Thoracic aorta (tissue), 2 donors: ENCODE measurements around the gene EPHA6. TPM values are rescaled to one million over a fixed set of nuclear protein-coding genes. Genes with fewer than 3 reads are reported as not detected.

ENCODE experiments used
- ATAC-seq: fragments of 150-250 bp; one replicate; pipeline ENCODE4 v1.8.0; 2017; ENCODE audit warnings: low read depth; ENCODE audit not compliant: insufficient number of reproducible peaks, low FRiP score
- DNase-seq: peaks from one replicate; pipeline ENCODE4 v3.0.0-alpha.2; 2020; ENCODE audit warnings: low spot score
- H3K27ac ChIP-seq, 2 donors: fragments of 200-600 bp; sonication (generic); 1 replicate in 1 of 2; 2 replicates in 1 of 2; pipeline ENCODE4 v1.5.1; 2016; ENCODE audit warnings: mild to moderate bottlenecking in 2 of 2, moderate library complexity in 2 of 2
- H3K27me3 ChIP-seq: fragments of 200-600 bp; sonication (generic); replicated peaks from 2 replicates; pipeline ENCODE4 v1.6.0; 2016; ENCODE audit warnings: mild to moderate bottlenecking; ENCODE audit not compliant: insufficient read depth
- H3K36me3 ChIP-seq: fragments of 200-600 bp; sonication (generic); one replicate; pipeline ENCODE4 v1.5.1; 2016
- H3K4me1 ChIP-seq, 2 donors: fragments of 200-600 bp; sonication (generic); 1 replicate in 1 of 2; 2 replicates in 1 of 2; pipeline versions ENCODE4 v1.5.1 to v1.6.0; 2016; ENCODE audit warnings: low read depth in 2 of 2, mild to moderate bottlenecking in 1 of 2; ENCODE audit not compliant: control insufficient read depth in 1 of 2
- H3K4me3 ChIP-seq: fragments of 200-600 bp; sonication (generic); 2 replicates; pipeline ENCODE4 v1.5.1; 2016; ENCODE audit warnings: mild to moderate bottlenecking
- H3K9me3 ChIP-seq: fragments of 200-600 bp; sonication (generic); 2 replicates; pipeline ENCODE4 v1.5.1; 2016
- total RNA-seq, 2 donors: library from RNA; depleted of rRNA; stranded (reverse); fragments of >200 nt; gene quantifications; one replicate each; pipeline versions ENCODE4 v1.1.0 to v1.2.3, GENCODE V29; 2016
- TF ChIP-seq, protein P1 (sequence below): fragments of 200-600 bp; sonication (generic); IDR thresholded peaks from one replicate; pipeline ENCODE4 v1.5.1; 2019; ENCODE audit warnings: antibody characterized with exemption

The EPHA6 gene
- total RNA-seq, 2 donors from 2014 or later, result 0.71 to 3.2 TPM

DNA sequence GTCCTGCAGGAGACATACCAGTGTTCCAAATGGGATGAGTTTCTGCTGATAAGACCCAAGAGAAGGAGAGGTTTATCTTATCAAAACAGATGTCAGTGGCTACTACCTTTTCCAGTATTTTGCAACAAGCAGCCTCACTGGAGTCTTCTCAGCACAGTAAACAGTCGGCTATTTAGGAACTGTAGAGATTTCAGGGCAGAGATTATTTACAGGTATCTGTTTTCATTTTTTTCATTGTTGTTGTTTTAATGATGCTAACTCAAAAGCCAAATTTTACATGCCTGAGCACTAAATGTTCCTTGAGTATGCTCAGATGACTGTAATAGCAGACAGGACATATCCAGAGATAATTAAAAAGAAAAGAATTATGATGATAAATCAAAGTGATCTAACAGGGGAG, 252.1 kb downstream of the EPHA6 start:
- Histone ChIP-seq H3K27me3 (no peaks in the 10 kb centered on the region), H3K36me3 (no peaks in the 10 kb centered on the region), H3K27ac (no peak overlapping the region), H3K9me3 (peaks cover 5% of the 10 kb centered on the region), H3K4me1 (no peaks in the 10 kb centered on the region), H3K4me3 (no peak overlapping the region)
- ATAC-seq (no peak), DNase-seq (no peak)
- TF ChIP-seq, protein P1, sequence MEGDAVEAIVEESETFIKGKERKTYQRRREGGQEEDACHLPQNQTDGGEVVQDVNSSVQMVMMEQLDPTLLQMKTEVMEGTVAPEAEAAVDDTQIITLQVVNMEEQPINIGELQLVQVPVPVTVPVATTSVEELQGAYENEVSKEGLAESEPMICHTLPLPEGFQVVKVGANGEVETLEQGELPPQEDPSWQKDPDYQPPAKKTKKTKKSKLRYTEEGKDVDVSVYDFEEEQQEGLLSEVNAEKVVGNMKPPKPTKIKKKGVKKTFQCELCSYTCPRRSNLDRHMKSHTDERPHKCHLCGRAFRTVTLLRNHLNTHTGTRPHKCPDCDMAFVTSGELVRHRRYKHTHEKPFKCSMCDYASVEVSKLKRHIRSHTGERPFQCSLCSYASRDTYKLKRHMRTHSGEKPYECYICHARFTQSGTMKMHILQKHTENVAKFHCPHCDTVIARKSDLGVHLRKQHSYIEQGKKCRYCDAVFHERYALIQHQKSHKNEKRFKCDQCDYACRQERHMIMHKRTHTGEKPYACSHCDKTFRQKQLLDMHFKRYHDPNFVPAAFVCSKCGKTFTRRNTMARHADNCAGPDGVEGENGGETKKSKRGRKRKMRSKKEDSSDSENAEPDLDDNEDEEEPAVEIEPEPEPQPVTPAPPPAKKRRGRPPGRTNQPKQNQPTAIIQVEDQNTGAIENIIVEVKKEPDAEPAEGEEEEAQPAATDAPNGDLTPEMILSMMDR, result no peak

DNA sequence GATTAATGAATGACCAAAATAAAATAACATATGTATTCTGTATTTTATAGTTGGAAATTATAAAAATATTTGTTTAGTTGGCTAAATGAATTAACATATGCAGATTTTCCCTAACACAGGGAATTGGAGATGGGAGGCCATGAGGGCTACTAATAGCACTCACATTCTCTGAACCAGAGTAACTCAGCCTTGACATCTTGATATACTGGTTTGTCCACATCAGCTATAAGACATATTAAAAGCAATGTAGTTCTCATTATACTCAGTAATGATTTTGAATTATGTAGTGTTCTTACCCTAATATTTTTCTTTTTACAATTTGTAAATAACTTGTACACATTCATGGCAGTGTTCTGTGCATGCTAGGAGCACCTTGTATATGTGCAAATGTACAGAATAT, 255.9 kb downstream of the EPHA6 start:
- Histone ChIP-seq H3K4me1 (no peaks in the 10 kb centered on the region), H3K9me3 (no peaks in the 10 kb centered on the region), H3K27me3 (no peaks in the 10 kb centered on the region), H3K36me3 (no peaks in the 10 kb centered on the region), H3K27ac (no peak overlapping the region), H3K4me3 (no peak overlapping the region)
- no peak for ATAC-seq
- no peak for DNase-seq
- TF ChIP-seq, protein P1, result no peak

DNA sequence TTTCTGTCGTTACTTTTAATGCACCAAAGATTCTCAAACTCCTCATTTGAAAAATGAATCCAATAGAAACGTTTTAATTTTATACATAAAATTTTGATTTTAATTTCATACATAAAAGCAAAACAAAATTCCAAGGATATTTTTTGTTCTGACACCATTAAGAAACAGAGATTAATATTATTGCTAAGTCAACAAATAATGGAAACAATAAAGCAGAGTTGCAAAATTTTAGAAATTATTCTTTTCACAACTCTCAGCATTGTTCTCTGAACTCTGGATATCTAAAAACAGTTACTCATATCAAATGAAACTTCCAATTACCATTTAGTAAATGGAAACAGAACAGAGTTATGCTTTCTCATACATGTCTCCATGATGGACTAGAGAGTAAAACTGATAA, 260.2 kb downstream of the EPHA6 start:
- H3K4me1 ChIP-seq, result no peaks in the 10 kb centered on the region
- no peaks in the 10 kb centered on the region for H3K9me3 ChIP-seq
- H3K27me3 ChIP-seq, result no peaks in the 10 kb centered on the region
- H3K4me3 ChIP-seq, result no peak overlapping the region
- H3K36me3 ChIP-seq, result no peaks in the 10 kb centered on the region
- TF ChIP-seq, protein P1, result no peak
- no peak overlapping the region for H3K27ac ChIP-seq
- no peak for ATAC-seq
- DNase-seq, result no peak

DNA sequence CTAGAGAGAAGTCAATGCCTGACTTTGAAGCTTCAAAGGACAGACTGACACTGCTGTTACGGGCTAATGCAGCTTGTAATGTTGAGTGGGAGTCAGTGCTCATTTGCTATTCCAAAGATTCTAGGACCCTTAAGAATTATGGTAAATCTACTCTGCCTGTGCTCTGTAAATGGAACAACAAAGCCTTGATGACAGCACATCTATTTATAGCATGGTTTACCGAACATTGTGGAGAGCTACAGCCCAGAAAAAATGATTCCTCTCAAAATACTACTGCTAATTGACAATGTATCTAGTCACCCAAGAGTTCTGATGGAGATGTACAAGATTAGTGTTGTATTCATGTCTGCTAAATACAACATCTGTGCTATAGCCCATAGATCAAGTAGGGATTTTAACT, 262.3 kb downstream of the EPHA6 start:
- no peaks in the 10 kb centered on the region for H3K27me3 ChIP-seq
- no peaks in the 10 kb centered on the region for H3K9me3 ChIP-seq
- no peaks in the 10 kb centered on the region for H3K4me1 ChIP-seq
- ATAC-seq (no peak), DNase-seq (no peak)
- TF ChIP-seq, protein P1, result no peak
- no peak overlapping the region for H3K27ac ChIP-seq
- H3K36me3 ChIP-seq, result no peaks in the 10 kb centered on the region
- H3K4me3 ChIP-seq, result no peak overlapping the region

DNA sequence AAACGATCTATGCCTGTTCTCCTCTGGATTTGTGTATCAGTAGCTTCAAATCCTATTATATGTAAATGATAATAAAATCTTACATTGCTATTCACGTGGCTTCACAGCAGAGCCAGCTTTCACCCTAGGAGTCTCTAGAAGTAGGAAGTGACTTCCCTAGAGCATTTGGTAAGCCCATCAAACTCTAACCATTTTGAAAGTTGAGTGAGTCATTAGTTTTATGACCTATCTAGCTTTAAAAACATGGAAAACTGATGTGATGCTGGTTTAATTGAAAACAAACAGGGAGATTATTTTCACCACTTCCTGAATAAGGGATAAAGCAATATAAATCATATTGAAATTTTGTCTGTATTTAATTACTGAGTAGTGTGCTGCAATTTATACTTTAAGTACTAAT, 275.2 kb downstream of the EPHA6 start:
- H3K9me3 ChIP-seq, result no peaks in the 10 kb centered on the region
- no peak overlapping the region for H3K4me3 ChIP-seq
- H3K27me3 ChIP-seq, result no peaks in the 10 kb centered on the region
- TF ChIP-seq, protein P1, result no peak
- ATAC-seq, result no peak
- DNase-seq, result no peak
- H3K4me1 ChIP-seq, result no peaks in the 10 kb centered on the region
- H3K27ac ChIP-seq, result no peak overlapping the region
- H3K36me3 ChIP-seq, result no peaks in the 10 kb centered on the region
